ENCODE results near the gene SNRK.

Gene SNRK

DNA sequence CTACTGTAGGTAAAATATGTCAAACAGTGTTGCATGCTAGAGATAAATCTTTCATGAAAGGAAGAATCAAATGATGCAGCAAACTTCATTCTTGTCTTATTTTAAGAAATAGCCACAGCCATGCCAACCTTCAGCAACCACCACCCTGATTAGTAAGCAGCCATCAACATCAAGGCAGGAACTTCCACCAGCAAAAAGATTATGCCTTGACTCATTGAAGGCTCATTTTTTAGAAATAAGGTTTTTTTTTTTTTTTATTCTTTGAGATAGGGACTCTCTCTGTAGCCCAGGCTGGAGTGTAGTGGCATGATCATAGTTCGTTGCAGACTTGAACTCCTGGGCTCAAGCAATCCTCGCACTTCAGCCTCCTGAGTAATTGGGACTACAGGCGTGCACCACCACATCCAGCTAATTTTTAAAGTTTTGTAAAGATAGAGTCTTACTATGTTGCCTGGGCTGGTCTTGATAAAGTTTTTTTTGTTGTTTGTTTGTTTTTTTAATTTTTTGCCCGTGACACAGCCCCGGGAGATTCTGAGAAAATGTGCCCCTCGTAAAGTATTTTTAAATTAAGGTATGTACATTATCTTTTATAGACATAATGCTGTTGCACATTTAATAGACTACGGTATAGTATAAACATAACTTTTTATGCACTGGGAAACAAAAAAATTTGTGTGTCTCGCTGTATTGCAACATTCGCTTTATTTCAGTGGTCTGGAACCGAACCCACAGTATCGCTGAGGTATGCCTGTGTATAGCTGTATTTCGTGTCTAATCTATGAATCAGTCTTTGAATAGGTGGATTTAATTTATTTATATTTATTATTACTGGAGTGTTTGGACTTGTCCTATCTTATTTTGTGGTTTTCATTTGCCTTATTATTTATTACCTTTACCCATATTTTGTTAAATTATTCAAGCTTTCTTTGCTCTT lies 23.3 kb downstream of the SNRK start:
- no peak for TF ChIP-seq CTCF (IDR thresholded peaks at IDR 0.05)

DNA sequence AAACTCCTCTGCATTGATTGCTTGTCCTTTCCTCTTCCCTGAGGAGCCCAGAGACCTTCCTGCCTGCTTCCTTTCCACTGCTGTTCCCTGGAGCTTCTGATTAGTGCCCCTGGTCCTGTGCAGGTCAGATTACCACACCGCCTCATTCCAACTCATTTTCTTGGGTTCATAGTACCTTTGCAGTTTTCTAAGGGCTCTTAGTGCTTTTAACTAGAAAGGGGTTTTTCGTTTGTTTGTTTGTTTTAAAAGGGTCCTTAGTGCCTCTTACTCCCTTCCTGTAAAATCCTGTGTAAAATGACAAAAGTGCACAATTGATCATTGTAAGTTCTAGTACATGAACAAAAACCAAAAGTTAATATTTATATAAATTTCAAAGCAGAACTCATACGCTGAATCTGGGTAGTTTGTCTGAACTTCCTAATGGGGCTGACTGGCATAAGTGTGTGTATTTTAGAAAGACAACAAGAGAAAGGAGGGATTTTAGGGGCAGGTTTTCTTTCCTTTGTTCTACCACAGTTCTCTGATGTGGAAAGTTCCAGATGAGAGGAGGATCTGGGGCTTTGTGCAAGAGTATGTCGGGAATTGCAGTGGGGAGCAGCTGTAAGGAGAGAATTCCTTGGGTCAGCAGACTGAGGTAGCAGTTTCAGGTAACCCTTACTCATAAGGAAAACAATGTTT lies 30.6 kb downstream of the SNRK start:
- TF ChIP-seq CTCF (IDR thresholded peaks at IDR 0.05): no peak

- no peak for TF ChIP-seq CTCF (IDR thresholded peaks at IDR 0.05)
Measured at GRCh38 chr3:43317461-43318316, 31.3 kb downstream of the SNRK start.

- no peak for TF ChIP-seq CTCF (IDR thresholded peaks at IDR 0.05)
Measured at GRCh38 chr3:43319376-43319775, 33.0 kb downstream of the SNRK start.

GRCh38 chr3:43319794-43320193 lies 33.5 kb downstream of the SNRK start:
- TF ChIP-seq CTCF (IDR thresholded peaks at IDR 0.05): no peak

DNA sequence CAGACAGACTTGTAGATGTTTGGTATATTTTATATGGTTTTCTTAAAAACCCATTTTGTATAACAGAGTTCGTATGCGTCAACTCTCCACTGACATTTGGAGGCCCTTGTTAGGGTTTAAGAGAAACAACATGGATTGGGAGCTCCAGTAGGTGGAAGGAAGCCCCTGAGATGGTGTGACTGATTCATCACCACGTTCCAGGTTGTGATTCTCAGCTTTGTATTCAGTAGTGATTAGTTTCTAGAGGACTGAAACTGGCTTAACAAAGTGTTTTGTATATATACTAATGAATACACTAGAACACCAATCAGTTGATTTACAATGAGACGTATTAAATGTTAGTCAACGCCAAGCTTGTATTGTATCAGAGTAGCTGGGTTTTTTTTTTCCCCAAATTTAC lies 33.9 kb downstream of the SNRK start:
- no peak for TF ChIP-seq CTCF (IDR thresholded peaks at IDR 0.05)

GRCh38 chr3:43323541-43323940 lies 37.2 kb downstream of the SNRK start:
- TF ChIP-seq CTCF (IDR thresholded peaks at IDR 0.05): no peak

Data from LNCAP (cell line).